ENCODE results near the gene COMT.

- TF ChIP-seq CBX2 (IDR thresholded peaks at IDR 0.05; ENCODE audit: insufficient read depth, low read length, poor library complexity, severe bottlenecking) (no peak), MTA3 (IDR thresholded peaks at IDR 0.05; ENCODE audit: borderline replicate concordance) (no peak), RAD51 (IDR thresholded peaks at IDR 0.05; ENCODE audit: borderline replicate concordance, low read depth) (no peak), KDM4B (IDR thresholded peaks at IDR 0.05; ENCODE audit: borderline replicate concordance in 2 of 2, low read depth in 1 of 2) (no peak), ZFPM2 (CRISPR knock-in tag; IDR thresholded peaks at IDR 0.05) (no peak), ZNF24 (IDR thresholded peaks at IDR 0.05) (no peak), NFE2 (IDR thresholded peaks at IDR 0.05; ENCODE audit: low read depth) (no peak), HNRNPLL (IDR thresholded peaks at IDR 0.05; ENCODE audit: low read depth, low read length, poor library complexity, severe bottlenecking) (no peak), ZNF274 (IDR thresholded peaks at IDR 0.05; ENCODE audit: borderline replicate concordance, low read depth, low read length) (no peak), MTA1 (IDR thresholded peaks at IDR 0.05; ENCODE audit: borderline replicate concordance) (no peak), GTF2F1 (IDR thresholded peaks at IDR 0.05; ENCODE audit: low read depth, low read length) (no peak)
- TF ChIP-seq, protein P1, sequence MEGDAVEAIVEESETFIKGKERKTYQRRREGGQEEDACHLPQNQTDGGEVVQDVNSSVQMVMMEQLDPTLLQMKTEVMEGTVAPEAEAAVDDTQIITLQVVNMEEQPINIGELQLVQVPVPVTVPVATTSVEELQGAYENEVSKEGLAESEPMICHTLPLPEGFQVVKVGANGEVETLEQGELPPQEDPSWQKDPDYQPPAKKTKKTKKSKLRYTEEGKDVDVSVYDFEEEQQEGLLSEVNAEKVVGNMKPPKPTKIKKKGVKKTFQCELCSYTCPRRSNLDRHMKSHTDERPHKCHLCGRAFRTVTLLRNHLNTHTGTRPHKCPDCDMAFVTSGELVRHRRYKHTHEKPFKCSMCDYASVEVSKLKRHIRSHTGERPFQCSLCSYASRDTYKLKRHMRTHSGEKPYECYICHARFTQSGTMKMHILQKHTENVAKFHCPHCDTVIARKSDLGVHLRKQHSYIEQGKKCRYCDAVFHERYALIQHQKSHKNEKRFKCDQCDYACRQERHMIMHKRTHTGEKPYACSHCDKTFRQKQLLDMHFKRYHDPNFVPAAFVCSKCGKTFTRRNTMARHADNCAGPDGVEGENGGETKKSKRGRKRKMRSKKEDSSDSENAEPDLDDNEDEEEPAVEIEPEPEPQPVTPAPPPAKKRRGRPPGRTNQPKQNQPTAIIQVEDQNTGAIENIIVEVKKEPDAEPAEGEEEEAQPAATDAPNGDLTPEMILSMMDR (IDR thresholded peaks at IDR 0.05 in 2 of 3, conservative IDR thresholded peaks at IDR 0.05 in 1 of 3; ENCODE audit: insufficient read depth in 2 of 3, low read depth in 1 of 3, low read length in 3 of 3), result no peak
These were observed 13.4 kb upstream of the COMT start for GRCh38 chr22:19928207-19928606.
